ENCODE data around the gene SAMD11.
A peak's percentile ranks its signal among the peaks of the same experiment; 100 is the strongest.

GRCh38 chr1:941588-942383, 18.1 kb downstream of the SAMD11 start:
- TF ChIP-seq CTCF (IDR thresholded peaks at IDR 0.05) (no peak), EZH2 (IDR thresholded peaks at IDR 0.05; ENCODE audit: borderline replicate concordance, insufficient read depth, low read depth, low read length, poor library complexity, severe bottlenecking) (peak; percentile 68)
